Measurements from ENCODE around the gene VSX1. TPM values are rescaled to one million over a fixed set of nuclear protein-coding genes. Genes with fewer than 3 reads are reported as not detected.

VSX1 gene
- total RNA-seq, 4 donors from 2014 or later = not detected

DNA sequence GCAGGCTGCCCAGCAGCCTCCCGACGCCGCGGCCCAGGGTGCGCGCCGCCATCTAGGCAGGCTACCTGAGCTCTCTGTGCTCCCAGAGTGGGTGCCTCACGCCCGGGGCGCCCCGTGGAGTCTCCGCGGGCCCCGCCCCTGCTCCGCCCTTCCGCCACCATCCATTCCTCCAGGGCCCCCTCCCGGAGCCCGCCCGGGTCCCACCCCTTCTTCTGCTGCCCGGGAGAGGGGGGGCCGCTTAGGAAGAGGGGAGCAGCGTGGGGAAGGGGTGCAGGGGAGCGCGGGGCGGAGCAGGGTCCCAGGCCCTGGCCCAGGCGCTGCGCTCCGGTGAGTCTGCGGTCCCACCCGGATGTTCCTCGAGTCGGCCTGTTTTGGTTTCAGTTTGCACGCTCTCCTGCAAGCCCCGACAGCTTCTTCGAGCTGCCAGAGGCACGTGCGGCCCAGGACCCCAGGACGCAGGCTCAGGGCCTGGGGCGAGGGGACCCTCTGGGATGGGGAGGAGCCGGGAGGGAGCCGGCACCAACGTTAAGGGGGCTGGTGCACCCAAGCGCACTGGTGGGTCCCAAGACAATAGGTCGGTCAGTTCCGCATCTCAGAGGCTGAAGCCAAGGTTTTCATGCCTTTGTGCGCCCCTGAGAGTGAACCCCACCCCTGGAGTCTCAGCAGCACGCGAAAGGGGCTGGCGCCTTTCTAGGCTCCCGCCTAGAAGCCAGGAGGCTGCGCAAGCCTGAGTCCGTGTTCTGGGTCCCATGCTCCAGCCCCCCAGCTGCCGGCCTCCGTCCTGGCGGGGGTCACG is 23.7 kb downstream of the VSX1 start, which contains the start of gene ACSS1:
Gene ACSS1 (minus strand): TSS at position 89 of the 796 bp plus-strand sequence. CDS start 37 bp downstream, at position 52.
- H3K4me3 ChIP-seq = peak within 1 kb of the TSS; percentile 68 to 95 (median 83)
- peak; percentile 30 to 61 for TF ChIP-seq POLR2A (IDR thresholded peaks at IDR 0.05)
- TF ChIP-seq, protein P1, sequence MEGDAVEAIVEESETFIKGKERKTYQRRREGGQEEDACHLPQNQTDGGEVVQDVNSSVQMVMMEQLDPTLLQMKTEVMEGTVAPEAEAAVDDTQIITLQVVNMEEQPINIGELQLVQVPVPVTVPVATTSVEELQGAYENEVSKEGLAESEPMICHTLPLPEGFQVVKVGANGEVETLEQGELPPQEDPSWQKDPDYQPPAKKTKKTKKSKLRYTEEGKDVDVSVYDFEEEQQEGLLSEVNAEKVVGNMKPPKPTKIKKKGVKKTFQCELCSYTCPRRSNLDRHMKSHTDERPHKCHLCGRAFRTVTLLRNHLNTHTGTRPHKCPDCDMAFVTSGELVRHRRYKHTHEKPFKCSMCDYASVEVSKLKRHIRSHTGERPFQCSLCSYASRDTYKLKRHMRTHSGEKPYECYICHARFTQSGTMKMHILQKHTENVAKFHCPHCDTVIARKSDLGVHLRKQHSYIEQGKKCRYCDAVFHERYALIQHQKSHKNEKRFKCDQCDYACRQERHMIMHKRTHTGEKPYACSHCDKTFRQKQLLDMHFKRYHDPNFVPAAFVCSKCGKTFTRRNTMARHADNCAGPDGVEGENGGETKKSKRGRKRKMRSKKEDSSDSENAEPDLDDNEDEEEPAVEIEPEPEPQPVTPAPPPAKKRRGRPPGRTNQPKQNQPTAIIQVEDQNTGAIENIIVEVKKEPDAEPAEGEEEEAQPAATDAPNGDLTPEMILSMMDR (IDR thresholded peaks at IDR 0.05) = no peak
- peak within 1 kb of the TSS; percentile 94 to 98 (median 97) for H3K27ac ChIP-seq
- peak; percentile 84 to 92 (median 86) for DNase-seq
- no peaks in the 10 kb centered on the region for H3K27me3 ChIP-seq
- H3K36me3 ChIP-seq = no peaks in the 10 kb centered on the region
- peaks cover 7 to 44% (median 19%) of the 10 kb centered on the region in 4 donors for H3K4me1 ChIP-seq
- no peaks in the 10 kb centered on the region for H3K9me3 ChIP-seq

DNA sequence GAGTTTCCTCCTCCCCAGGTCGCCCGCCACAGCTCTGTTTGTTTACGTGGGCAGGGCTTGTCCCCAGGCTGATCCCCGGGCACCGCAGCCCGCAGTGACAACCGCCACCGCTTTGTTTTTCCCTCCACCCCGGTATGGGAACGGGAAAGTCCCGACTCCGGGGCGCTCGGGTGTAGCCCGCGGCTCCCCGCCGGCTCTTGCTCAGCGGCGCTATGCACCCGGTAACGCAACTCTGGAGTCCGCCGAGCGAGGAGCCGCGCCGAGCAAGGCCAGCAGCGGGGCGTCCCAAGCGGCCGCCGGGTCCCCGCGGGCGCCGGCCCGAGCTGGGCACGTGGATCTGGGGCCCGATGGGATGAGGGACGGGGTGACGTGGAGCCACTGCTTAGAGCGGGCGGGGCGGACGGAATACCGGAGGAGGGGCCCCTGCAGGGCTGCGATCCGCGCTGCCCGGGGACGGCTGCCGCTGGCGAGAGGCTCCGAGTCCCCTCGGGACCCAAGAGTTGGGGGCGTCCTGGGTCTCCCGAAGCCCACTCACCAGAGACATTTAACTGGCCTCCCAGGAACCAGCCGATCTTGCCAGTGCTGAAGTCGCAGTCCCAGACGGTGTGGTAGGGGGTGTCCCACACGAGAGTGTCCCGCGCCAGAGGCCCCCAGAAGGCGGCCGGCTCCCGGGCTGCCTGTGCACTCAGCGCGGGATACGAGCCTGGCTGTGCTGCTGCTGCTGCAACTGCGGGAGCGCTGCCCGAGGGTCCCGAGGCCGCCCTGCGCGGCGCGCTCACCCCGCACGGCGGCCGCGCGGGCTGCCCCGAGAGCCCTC is 24.5 kb downstream of the VSX1 start:
- Histone ChIP-seq H3K4me3 (peak overlapping the region; percentile 68 to 95 (median 83)), H3K36me3 (no peaks in the 10 kb centered on the region), H3K4me1 (peaks cover 7 to 52% (median 23%) of the 10 kb centered on the region in 4 donors), H3K9me3 (no peaks in the 10 kb centered on the region), H3K27ac (peak overlapping the region; percentile 94 to 98 (median 97)), H3K27me3 (no peaks in the 10 kb centered on the region)
- DNase-seq = peak; percentile 72 to 90 (median 88)
- TF ChIP-seq POLR2A (IDR thresholded peaks at IDR 0.05) = peak; percentile 64 to 65
- TF ChIP-seq, protein P1 (IDR thresholded peaks at IDR 0.05) = peak in 2 of 6 experiments; percentile 15 to 27

DNA sequence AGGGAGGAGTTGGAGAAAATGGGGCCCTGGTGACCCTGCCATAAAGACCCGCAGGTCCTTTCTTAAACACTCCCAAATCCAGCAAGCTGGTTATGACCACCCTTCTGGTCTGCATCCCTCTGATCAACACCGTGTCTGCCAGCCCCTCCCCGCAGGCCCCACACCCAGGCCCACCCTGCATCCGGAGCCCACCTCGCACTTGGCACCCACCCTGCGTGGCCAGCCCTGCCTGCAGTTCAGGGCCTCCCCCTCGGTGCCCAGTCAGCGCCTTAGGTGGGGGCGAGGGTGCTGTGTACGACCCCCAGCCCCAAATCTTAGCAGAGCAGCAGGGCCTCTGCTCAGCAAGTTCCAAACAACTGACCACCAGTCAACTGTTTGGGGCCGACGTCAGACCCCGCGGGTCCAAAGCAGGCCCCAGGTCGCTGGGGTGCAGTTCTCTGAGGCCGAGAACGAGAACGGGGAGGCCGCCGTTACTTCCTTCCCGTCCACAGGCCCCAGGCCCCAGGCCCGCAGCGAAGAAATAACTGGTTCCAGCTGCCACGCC is 25.2 kb downstream of the VSX1 start:
- Histone ChIP-seq H3K4me1 (peaks cover 7 to 59% (median 24%) of the 10 kb centered on the region in 4 donors), H3K27me3 (no peaks in the 10 kb centered on the region), H3K4me3 (peak overlapping the region; percentile 68 to 95 (median 83)), H3K9me3 (no peaks in the 10 kb centered on the region), H3K36me3 (no peaks in the 10 kb centered on the region), H3K27ac (peak overlapping the region; percentile 94 to 98 (median 97))
- DNase-seq = peak in 1 of 3 donors; percentile 49
- TF ChIP-seq, protein P1 (IDR thresholded peaks at IDR 0.05) = no peak
- TF ChIP-seq POLR2A (IDR thresholded peaks at IDR 0.05) = no peak

DNA sequence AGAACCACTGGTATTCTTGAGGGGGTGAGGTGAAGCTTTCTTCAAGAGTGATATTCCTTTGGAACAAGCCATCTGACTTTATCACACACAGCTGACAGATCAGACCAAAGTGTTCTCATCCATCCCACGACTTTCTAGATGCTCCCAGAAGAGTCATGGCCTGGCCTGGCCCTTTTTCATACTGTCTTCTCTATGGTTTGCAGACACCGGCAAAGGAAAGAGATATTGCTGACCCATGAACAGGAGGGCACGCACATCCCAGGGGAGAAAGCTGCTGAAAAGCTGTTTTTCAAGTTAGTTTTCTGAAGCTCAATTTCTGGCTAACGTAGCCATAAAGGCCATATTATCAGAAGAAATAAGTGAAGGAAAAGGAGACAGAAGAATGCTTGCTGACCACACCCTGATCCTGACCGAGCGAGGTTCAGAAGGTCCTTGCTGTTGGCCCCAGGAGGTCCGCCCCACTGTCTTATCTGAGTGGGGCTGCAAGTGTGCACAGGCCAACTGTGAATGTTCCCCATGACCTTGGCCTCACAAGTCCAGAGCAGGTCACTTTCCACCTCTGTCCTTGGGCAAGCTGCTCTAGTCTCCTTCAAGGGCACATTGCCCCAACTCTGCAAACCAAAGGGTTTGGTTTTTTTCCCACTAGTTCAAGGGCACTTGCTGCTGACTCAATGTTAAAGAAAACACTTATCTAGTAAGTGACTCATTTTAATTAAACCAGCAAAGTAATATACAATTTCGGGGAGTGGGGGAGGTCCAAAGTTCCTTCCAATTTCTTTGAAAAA is 26.0 kb downstream of the VSX1 start:
- DNase-seq = peak in 2 of 3 donors; percentile 78 to 81
- peak overlapping the region in 3 of 4 donors; percentile 82 to 95 (median 84) for H3K4me3 ChIP-seq
- peaks cover 10 to 64% (median 25%) of the 10 kb centered on the region in 4 donors for H3K4me1 ChIP-seq
- no peaks in the 10 kb centered on the region for H3K36me3 ChIP-seq
- TF ChIP-seq POLR2A (IDR thresholded peaks at IDR 0.05) = no peak
- TF ChIP-seq, protein P1 (IDR thresholded peaks at IDR 0.05) = no peak
- no peaks in the 10 kb centered on the region for H3K9me3 ChIP-seq
- H3K27me3 ChIP-seq = no peaks in the 10 kb centered on the region
- peak overlapping the region; percentile 94 to 98 (median 97) for H3K27ac ChIP-seq
